ENCODE results near the gene KLF5. TPM values are rescaled to one million over a fixed set of nuclear protein-coding genes. Genes with fewer than 3 reads are reported as not detected.

The KLF5 gene
- total RNA-seq, 1 donor from 2014 or later, result 0.84 TPM

DNA sequence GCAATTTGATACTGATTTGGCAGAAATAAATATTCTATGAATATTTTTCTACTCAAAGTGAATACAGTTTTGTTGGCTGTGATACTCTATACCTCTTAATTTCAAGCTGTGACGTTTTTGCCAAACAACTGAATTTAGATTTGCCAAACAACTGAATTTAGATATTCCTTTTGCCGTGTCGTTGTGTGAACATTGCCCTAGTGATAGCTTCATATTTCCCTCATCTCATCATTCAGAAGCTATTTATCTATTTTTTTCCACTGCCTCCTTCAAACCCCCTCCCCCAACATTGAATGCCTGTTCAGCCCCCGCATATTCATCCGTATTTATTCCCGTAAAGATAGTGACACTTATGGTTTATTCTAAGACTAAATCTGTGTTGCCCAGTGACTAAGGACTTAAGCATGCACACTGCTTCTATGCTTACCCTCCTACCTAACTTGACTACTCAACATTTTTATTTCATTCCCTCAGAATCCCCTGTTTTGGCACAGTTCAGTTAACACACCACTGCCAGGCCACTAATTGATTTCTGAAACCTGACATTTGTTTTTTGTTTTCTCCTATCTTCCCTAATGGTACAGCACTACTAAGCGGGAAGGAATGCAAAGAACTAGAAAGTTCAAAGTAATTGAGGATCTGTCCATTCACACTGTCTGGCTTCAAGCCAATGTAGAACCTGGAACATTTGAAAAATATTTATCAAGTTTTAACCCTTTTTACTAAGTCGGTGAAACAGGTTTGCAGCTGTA is 2.8 kb upstream of the KLF5 start:
- H2AFZ ChIP-seq (replicated peaks), result no peak overlapping the region
- no peak overlapping the region for H3K4me3 ChIP-seq
- H3K36me3 Mint-ChIP-seq, result no peaks in the 10 kb centered on the region
- H3F3A ChIP-seq (ENCODE audit: low read depth), result no peaks in the 10 kb centered on the region
- H3K27me3 ChIP-seq, result peaks cover 46% of the 10 kb centered on the region
- no peaks in the 10 kb centered on the region for H3K79me2 ChIP-seq (ENCODE audit: low read depth)
- no peak overlapping the region for H3K4me2 ChIP-seq
- H3K27ac ChIP-seq, result no peak overlapping the region
- DNase-seq (ENCODE audit: low spot score), result peak; percentile 8
- no peaks in the 10 kb centered on the region for H3K4me1 ChIP-seq
- no peaks in the 10 kb centered on the region for H3K9me3 ChIP-seq (ENCODE audit: low read depth)
- H4K20me1 ChIP-seq (ENCODE audit: low read depth), result peaks cover 6% of the 10 kb centered on the region
- H3K4me1 Mint-ChIP-seq, result peaks cover 26% of the 10 kb centered on the region
- no peak overlapping the region for H3K4me3 Mint-ChIP-seq
- peaks cover 30% of the 10 kb centered on the region for H3K27me3 Mint-ChIP-seq (ENCODE audit: insufficient read depth, low read depth)
- H3K9me3 Mint-ChIP-seq, result no peaks in the 10 kb centered on the region
- no peak overlapping the region for H3K27ac Mint-ChIP-seq
- no peak overlapping the region for H3K9ac ChIP-seq
- TF ChIP-seq, protein P1, sequence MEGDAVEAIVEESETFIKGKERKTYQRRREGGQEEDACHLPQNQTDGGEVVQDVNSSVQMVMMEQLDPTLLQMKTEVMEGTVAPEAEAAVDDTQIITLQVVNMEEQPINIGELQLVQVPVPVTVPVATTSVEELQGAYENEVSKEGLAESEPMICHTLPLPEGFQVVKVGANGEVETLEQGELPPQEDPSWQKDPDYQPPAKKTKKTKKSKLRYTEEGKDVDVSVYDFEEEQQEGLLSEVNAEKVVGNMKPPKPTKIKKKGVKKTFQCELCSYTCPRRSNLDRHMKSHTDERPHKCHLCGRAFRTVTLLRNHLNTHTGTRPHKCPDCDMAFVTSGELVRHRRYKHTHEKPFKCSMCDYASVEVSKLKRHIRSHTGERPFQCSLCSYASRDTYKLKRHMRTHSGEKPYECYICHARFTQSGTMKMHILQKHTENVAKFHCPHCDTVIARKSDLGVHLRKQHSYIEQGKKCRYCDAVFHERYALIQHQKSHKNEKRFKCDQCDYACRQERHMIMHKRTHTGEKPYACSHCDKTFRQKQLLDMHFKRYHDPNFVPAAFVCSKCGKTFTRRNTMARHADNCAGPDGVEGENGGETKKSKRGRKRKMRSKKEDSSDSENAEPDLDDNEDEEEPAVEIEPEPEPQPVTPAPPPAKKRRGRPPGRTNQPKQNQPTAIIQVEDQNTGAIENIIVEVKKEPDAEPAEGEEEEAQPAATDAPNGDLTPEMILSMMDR (IDR thresholded peaks at IDR 0.05), result no peak
- TF ChIP-seq EZH2 (IDR thresholded peaks at IDR 0.05), result no peak
- TF ChIP-seq EZH2phosphoT487 (IDR thresholded peaks at IDR 0.05), result no peak
- no peaks in the 10 kb centered on the region for H3K36me3 ChIP-seq

DNA sequence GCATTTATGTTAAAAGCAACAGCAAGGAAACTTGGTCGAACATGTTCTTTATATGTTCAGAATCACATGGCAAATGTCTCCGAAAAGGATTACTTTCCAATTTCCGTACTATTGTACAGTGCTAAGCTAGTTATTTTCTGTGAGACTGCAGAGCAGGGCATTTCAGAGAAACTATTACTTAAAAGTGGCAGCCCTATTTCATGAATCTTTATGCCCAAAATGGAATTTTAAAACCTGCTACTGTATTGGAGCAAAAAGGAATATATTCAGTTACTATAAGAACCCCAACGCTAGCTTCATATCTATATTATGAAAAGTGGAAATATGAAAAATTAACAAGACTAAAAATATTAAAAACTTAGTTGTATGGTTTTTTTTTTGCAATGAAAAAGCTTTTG is 2.2 kb upstream of the KLF5 start:
- no peaks in the 10 kb centered on the region for H3K36me3 Mint-ChIP-seq
- H3K27me3 Mint-ChIP-seq (ENCODE audit: insufficient read depth, low read depth), result peaks cover 26% of the 10 kb centered on the region
- H3K4me1 ChIP-seq, result no peaks in the 10 kb centered on the region
- H3K9me3 Mint-ChIP-seq, result no peaks in the 10 kb centered on the region
- H3K79me2 ChIP-seq (ENCODE audit: low read depth), result no peaks in the 10 kb centered on the region
- H3K9me3 ChIP-seq (ENCODE audit: low read depth), result no peaks in the 10 kb centered on the region
- no peak overlapping the region for H3K9ac ChIP-seq
- no peaks in the 10 kb centered on the region for H3K36me3 ChIP-seq
- H3K4me2 ChIP-seq, result no peak overlapping the region
- peaks cover 6% of the 10 kb centered on the region for H4K20me1 ChIP-seq (ENCODE audit: low read depth)
- no peak for DNase-seq (ENCODE audit: low spot score)
- H3K27ac ChIP-seq, result no peak overlapping the region
- peaks cover 26% of the 10 kb centered on the region for H3K4me1 Mint-ChIP-seq
- H3K27ac Mint-ChIP-seq, result no peak overlapping the region
- no peaks in the 10 kb centered on the region for H3F3A ChIP-seq (ENCODE audit: low read depth)
- TF ChIP-seq, protein P1 (IDR thresholded peaks at IDR 0.05), result no peak
- TF ChIP-seq EZH2 (IDR thresholded peaks at IDR 0.05) (no peak), EZH2phosphoT487 (IDR thresholded peaks at IDR 0.05) (no peak)
- peaks cover 52% of the 10 kb centered on the region for H3K27me3 ChIP-seq
- no peak overlapping the region for H3K4me3 Mint-ChIP-seq
- H3K4me3 ChIP-seq, result no peak overlapping the region
- H2AFZ ChIP-seq (replicated peaks), result no peak overlapping the region

DNA sequence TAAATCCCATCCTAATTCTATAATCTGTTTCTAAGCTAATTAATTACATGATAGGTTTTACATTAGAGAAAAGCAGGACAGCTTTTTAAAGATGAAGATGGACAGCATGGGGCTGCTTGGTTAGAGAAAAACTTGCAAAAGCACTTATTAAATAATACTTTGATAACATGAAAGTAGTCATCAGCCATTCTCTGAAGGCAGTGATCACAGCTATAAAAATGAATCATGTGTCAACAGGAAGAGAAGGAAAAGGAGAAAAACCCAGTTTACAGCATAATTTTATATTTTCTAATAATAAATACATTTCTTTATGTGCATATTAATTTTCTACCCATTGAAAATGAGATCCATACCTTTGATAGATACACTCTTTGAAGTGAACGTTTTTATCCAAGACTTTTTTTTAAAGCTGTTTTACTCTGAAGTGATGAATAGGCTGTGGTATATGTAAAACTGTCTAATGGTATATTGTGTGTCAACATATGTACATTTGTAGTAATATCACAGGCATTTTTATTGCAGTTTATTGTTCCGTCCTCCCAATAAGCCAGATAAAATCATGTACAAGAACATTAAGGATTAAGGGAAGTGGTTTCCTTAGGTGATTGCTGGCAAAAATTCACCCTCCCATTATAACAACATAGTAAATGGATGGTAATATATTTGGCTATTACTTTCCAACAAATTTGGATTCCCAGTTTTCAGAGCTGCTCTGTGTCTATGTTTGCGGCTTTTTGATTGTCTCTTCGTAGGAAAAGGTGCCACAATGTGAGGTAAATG is 1.3 kb upstream of the KLF5 start:
- DNase-seq (ENCODE audit: low spot score), result no peak
- Histone ChIP-seq H3K4me2 (peak overlapping the region; percentile 95), H3K27me3 (peaks cover 61% of the 10 kb centered on the region), H2AFZ (replicated peaks) (no peak overlapping the region), H3K9ac (no peak overlapping the region), H3K4me1 (no peaks in the 10 kb centered on the region), H3K4me3 (no peak overlapping the region), H3K79me2 (ENCODE audit: low read depth) (no peaks in the 10 kb centered on the region), H3F3A (ENCODE audit: low read depth) (no peaks in the 10 kb centered on the region), H3K9me3 (ENCODE audit: low read depth) (no peaks in the 10 kb centered on the region), H3K36me3 (no peaks in the 10 kb centered on the region), H4K20me1 (ENCODE audit: low read depth) (peaks cover 6% of the 10 kb centered on the region), H3K27ac (no peak overlapping the region)
- Mint-ChIP-seq H3K4me3 (peak overlapping the region; percentile 92), H3K27me3 (ENCODE audit: insufficient read depth, low read depth) (peaks cover 32% of the 10 kb centered on the region), H3K4me1 (peaks cover 32% of the 10 kb centered on the region), H3K9me3 (no peaks in the 10 kb centered on the region), H3K27ac (no peak overlapping the region), H3K36me3 (no peaks in the 10 kb centered on the region)
- TF ChIP-seq EZH2phosphoT487 (IDR thresholded peaks at IDR 0.05), result no peak
- TF ChIP-seq EZH2 (IDR thresholded peaks at IDR 0.05), result no peak
- TF ChIP-seq, protein P1 (IDR thresholded peaks at IDR 0.05), result no peak
